ENCODE results near the gene ENOX1. TPM values are rescaled to one million over a fixed set of nuclear protein-coding genes. Genes with fewer than 3 reads are reported as not detected.

The ENOX1 gene
- total RNA-seq, 1 donor: 2.2 TPM

DNA sequence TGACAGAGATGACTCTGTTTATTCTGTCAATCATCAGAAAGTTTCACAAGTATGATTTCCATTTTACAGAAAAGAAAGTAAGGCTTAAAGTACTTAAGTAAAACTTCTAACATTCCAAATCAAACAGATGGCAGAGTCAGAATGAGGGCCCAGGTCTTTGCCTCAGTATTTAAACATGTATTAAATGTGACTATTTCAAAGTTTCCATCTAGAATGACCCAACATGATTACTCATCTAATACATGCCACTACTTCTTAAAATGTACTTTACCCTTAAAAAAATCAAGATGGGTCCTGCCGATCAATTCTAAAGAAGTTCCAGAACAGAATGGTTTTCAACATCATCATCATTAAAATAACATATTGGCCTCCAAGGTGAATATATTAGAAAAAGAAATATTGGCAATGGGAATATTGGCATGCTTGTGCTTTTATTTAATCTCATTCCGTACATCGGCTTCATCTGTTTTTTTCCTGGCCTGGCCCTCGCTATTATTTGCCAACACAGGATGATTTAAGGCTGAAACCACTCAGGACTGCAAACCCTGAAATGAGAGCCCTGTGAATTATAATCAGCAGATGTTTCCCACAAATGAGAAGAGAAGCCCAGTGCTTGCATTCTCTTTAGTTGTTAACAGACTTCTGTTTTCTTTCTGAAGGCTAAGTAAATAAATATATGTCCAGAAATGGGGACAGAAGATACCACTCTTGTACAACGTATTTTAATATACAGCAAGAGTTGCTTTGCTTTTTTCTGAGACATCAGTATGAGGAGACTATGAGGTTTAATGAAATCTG is 423.4 kb downstream of the ENOX1 start:
- no peak overlapping the region for H3K4me3 ChIP-seq (ENCODE audit: low read depth, low read length)
- peak; percentile 45 for DNase-seq (ENCODE audit: low read depth)

DNA sequence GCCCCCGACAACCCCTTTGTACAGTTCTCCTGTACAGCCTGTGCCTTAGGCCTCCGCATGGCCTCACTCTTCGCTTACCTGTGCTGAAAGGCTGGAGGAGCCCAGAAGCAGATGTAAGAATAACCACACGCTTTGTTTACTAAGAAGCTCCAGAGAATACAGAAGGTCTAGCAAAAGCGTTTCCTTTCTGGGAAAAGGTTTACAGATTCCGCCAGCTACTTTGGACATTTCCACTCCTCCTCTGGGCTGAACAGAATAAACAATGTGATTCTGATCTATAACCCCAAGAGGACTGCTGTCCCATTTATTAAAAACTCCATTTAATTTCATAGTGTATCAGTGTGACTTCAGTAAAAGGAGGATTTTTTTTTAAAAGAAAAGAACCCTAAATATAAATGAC is 424.2 kb downstream of the ENOX1 start:
- no peak for TF ChIP-seq CTCF (IDR thresholded peaks at IDR 0.05; ENCODE audit: insufficient read depth, low read depth, low read length)
- no peak overlapping the region for H3K4me3 ChIP-seq (ENCODE audit: low read depth, low read length)
- DNase-seq (ENCODE audit: low read depth): no peak

More for the DNA sequence above, 423.4 kb downstream of the ENOX1 start:
- TF ChIP-seq CTCF (IDR thresholded peaks at IDR 0.05; ENCODE audit: insufficient read depth, low read depth, low read length): no peak

DNA sequence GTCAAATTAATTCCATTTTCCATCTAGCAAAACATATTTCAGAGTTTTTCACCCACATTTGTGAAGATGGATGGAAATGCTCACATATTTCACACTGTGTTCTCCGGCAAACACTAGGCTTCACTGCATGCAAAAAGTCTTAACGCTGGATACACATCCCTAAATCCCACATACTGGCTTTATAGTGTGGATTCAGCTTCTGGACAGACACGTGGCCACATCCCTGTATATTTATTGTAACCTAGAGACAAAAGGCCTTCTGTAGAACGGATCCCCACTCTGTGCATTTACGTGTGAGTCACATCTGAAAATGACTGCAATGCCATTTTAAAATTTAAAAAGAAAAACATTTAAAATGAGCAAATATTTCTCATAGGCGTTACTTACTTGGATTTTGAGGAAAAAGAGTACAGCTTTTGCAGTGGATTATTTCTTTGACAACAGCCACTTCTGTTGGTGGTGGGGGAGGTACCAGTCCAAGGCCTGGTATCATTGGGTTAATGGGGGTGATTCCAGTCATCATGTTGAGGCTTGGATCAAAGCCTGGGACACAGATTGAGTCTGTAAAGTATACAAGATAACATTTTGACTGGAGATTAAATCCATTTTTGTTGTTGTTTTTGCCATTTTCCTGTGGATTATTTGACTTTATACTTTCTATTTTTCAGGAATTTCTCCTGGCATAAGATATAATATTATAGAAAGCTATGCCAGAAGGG is 425.7 kb downstream of the ENOX1 start:
- no peak for TF ChIP-seq CTCF (IDR thresholded peaks at IDR 0.05; ENCODE audit: insufficient read depth, low read depth, low read length)
- H3K4me3 ChIP-seq (ENCODE audit: low read depth, low read length): no peak overlapping the region
- peak; percentile 14 for DNase-seq (ENCODE audit: low read depth)

DNA sequence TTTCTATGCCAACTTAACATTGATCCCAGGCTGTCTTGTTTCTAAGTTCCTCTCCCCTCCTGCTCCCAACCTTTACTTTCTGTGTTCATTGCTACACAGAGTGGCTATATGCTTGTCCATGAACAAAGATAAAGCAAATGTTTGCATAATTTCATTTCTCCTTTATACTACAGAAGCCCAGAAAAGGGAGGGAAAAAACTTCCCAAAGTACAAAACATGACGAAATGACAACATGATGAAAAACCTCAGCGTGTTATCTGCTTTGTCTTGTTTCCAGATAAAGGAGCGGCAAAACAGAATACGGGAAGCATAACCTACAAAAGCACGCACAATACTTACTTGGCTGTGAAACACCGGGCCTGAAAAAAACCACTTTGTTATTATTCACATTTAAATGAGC is 426.6 kb downstream of the ENOX1 start:
- no peak overlapping the region for H3K4me3 ChIP-seq (ENCODE audit: low read depth, low read length)
- no peak for TF ChIP-seq CTCF (IDR thresholded peaks at IDR 0.05; ENCODE audit: insufficient read depth, low read depth, low read length)
- DNase-seq (ENCODE audit: low read depth): no peak

GRCh38 chr13:43359536-43359935 is 427.2 kb downstream of the ENOX1 start:
- TF ChIP-seq CTCF (IDR thresholded peaks at IDR 0.05; ENCODE audit: insufficient read depth, low read depth, low read length): no peak
- no peak for DNase-seq (ENCODE audit: low read depth)
- H3K4me3 ChIP-seq (ENCODE audit: low read depth, low read length): no peak overlapping the region

DNA sequence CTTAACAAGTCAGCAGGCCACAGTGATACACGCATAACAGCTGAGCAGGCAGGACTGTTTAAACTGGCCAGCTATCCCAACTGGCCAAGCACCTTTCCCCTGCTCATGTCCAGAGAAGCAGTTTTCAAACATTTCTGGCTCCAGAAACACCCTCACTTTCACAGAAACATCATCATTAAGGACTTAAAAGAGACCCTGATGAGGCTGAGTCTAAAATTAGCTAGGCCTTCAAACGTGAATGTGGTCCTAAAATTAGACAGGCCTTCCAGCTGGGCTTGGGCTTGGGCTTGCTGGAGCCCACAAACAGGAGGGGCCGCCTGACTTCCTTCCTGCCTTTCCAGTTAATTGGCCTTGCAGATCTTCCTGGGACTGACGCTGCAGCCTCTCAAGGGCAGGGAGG is 429.2 kb downstream of the ENOX1 start:
- DNase-seq (ENCODE audit: low read depth): no peak
- no peak overlapping the region for H3K4me3 ChIP-seq (ENCODE audit: low read depth, low read length)
- no peak for TF ChIP-seq CTCF (IDR thresholded peaks at IDR 0.05; ENCODE audit: insufficient read depth, low read depth, low read length)
